ENCODE results near the gene LDHD.
A peak's percentile ranks its signal among the peaks of the same experiment; 100 is the strongest.

Gene LDHD

GRCh38 chr16:75099075-75099667, 17.4 kb downstream of the LDHD start:
- H3K4me3 Mint-ChIP-seq, result no peak overlapping the region
- no peak for TF ChIP-seq CTCF (IDR thresholded peaks at IDR 0.05; ENCODE audit: unreplicated experiment in 3 of 3)
- peak overlapping the region in 1 of 3 experiments; percentile 58 for H3K27ac Mint-ChIP-seq
- peaks cover 43% of the 10 kb centered on the region for H3K4me1 Mint-ChIP-seq
- H3K9me3 Mint-ChIP-seq, result no peaks in the 10 kb centered on the region
- no peaks in the 10 kb centered on the region for H3K27me3 Mint-ChIP-seq (ENCODE audit: low read depth)
- peaks cover 22% of the 10 kb centered on the region for H3K36me3 Mint-ChIP-seq (ENCODE audit: low read depth)

- Mint-ChIP-seq H3K9me3 (no peaks in the 10 kb centered on the region), H3K4me3 (no peak overlapping the region), H3K36me3 (ENCODE audit: low read depth) (peaks cover 20% of the 10 kb centered on the region), H3K27ac (peak overlapping the region in 1 of 3 experiments; percentile 55), H3K27me3 (ENCODE audit: low read depth) (no peaks in the 10 kb centered on the region), H3K4me1 (peaks cover 43% of the 10 kb centered on the region)
- TF ChIP-seq CTCF (IDR thresholded peaks at IDR 0.05; ENCODE audit: unreplicated experiment in 3 of 3), result no peak
These were observed 18.4 kb downstream of the LDHD start for GRCh38 chr16:75097941-75098901.

GRCh38 chr16:75097191-75097761, 19.3 kb downstream of the LDHD start:
- no peak for TF ChIP-seq CTCF (IDR thresholded peaks at IDR 0.05; ENCODE audit: unreplicated experiment in 3 of 3)
- Mint-ChIP-seq H3K4me1 (peaks cover 48% of the 10 kb centered on the region), H3K9me3 (no peaks in the 10 kb centered on the region), H3K27me3 (ENCODE audit: low read depth) (no peaks in the 10 kb centered on the region), H3K27ac (peak overlapping the region in 1 of 3 experiments; percentile 81), H3K4me3 (no peak overlapping the region), H3K36me3 (ENCODE audit: low read depth) (peaks cover 13% of the 10 kb centered on the region)

- H3K4me1 Mint-ChIP-seq, result peaks cover 52% of the 10 kb centered on the region
These were observed 19.9 kb downstream of the LDHD start for GRCh38 chr16:75096656-75097055.

GRCh38 chr16:75095204-75095621, 21.4 kb downstream of the LDHD start:
- no peak overlapping the region for H3K4me3 Mint-ChIP-seq
- H3K27ac Mint-ChIP-seq, result no peak overlapping the region

More at GRCh38 chr16:75096656-75097055, 19.9 kb downstream of the LDHD start:
- Mint-ChIP-seq H3K9me3 (no peaks in the 10 kb centered on the region), H3K36me3 (ENCODE audit: low read depth) (peaks cover 13% of the 10 kb centered on the region), H3K27me3 (ENCODE audit: low read depth) (no peaks in the 10 kb centered on the region), H3K27ac (peak overlapping the region; percentile 80 to 83 (median 81)), H3K4me3 (no peak overlapping the region)
- TF ChIP-seq CTCF (IDR thresholded peaks at IDR 0.05; ENCODE audit: unreplicated experiment in 3 of 3), result peak in 2 of 3 experiments; percentile 28 to 35

More at GRCh38 chr16:75095204-75095621, 21.4 kb downstream of the LDHD start:
- TF ChIP-seq CTCF (IDR thresholded peaks at IDR 0.05; ENCODE audit: unreplicated experiment in 3 of 3), result no peak
- Mint-ChIP-seq H3K9me3 (no peaks in the 10 kb centered on the region), H3K27me3 (ENCODE audit: low read depth) (no peaks in the 10 kb centered on the region), H3K36me3 (ENCODE audit: low read depth) (peaks cover 13% of the 10 kb centered on the region), H3K4me1 (peaks cover 52% of the 10 kb centered on the region)
